K562 (cell line): Measurements from ENCODE around the gene HIVEP3. TPM values are rescaled to one million over a fixed set of nuclear protein-coding genes. Genes with fewer than 3 reads are reported as not detected.
A peak's percentile ranks its signal among the peaks of the same experiment; 100 is the strongest.

Experiments used
- ARID1B ChIP-seq: fragments of 450-650 bp; IDR thresholded peaks from 2 replicates; pipeline ENCODE4 v1.6.1; 2016; ENCODE audit warnings: antibody characterized with exemption, mild to moderate bottlenecking, inconsistent platforms
- ILF3 ChIP-seq: fragments of 450-650 bp; IDR thresholded peaks from 2 replicates; pipeline ENCODE4 v1.6.1; 2018; ENCODE audit warnings: antibody characterized with exemption, mild to moderate bottlenecking, moderate library complexity, borderline replicate concordance
- TCF3 ChIP-seq: sonication (generic); formaldehyde crosslinking; IDR thresholded peaks from 2 replicates; pipeline ENCODE4 v1.4.0; 2020; ENCODE audit warnings: mild to moderate bottlenecking, missing genetic modification reagents
- XRCC5 ChIP-seq: fragments of 200-400 bp; formaldehyde crosslinking; IDR thresholded peaks from 2 replicates; pipeline ENCODE4 v1.6.1; 2017; ENCODE audit warnings: low read depth, mild to moderate bottlenecking, low read length
- ZBTB5 ChIP-seq: fragments of 450-650 bp; IDR thresholded peaks from 2 replicates; pipeline ENCODE4 v1.6.1; 2017; ENCODE audit warnings: antibody characterized with exemption
- ZNF280A ChIP-seq: fragments of 450-650 bp; IDR thresholded peaks from 2 replicates; pipeline ENCODE4 v1.6.1; 2018; ENCODE audit warnings: mild to moderate bottlenecking, low read depth; ENCODE audit not compliant: partially characterized antibody
- ZNF324 ChIP-seq: fragments of 250-450 bp; sonication (Bioruptor Pico); IDR thresholded peaks from 2 replicates; pipeline ENCODE4 v1.4.0; 2020; ENCODE audit warnings: mild to moderate bottlenecking
- ZNF75A ChIP-seq: fragments of 450-650 bp; formaldehyde crosslinking; IDR thresholded peaks from 2 replicates; pipeline ENCODE4 v1.4.0; 2020; ENCODE audit warnings: mild to moderate bottlenecking
- polyA plus RNA-seq, 8 experiments: library from polyadenylated mRNA; depleted of rRNA in 4 of 8; stranded (reverse) in 5 of 8; unstranded in 3 of 8; fragments of >200 nt; fragmentation: Nextera tagmentation in 2 of 8; fragmentation: Illumina TruSeq in 1 of 8; extraction: Ambion mirVana in 2 of 8; extraction: Trizol in 1 of 8; gene quantifications; 2 replicates each; pipeline versions ENCODE4 v1.2.1 to v1.2.3, GENCODE V29; 2011 to 2014; ENCODE audit warnings: inconsistent platforms in 1 of 8, missing spikeins in 1 of 8
- total RNA-seq, 7 experiments: library from RNA; depleted of rRNA in 6 of 7; stranded (reverse); fragments of >200 nt in 6 of 7; fragmentation: Illumina TruSeq in 2 of 7; extraction: Trizol in 2 of 7; gene quantifications; 2 replicates each; pipeline versions ENCODE4 v1.2.1 to v1.2.3, GENCODE V29; 2011 to 2021; ENCODE audit warnings: low replicate concordance in 1 of 7

HIVEP3 gene
- total and polyA plus RNA-seq, 9 of the 15 experiments (the other 6 are each of a cell fraction or from before 2014, with no cell fraction given) = 0.09 to 0.58 (median 0.34) TPM; not detected in 1

GRCh38 chr1:41870076-41870562, 48.6 kb downstream of the HIVEP3 start (continued):
- TF ChIP-seq ZNF324 (no peak), ILF3 (no peak), ARID1B (peak; percentile 91), ZBTB5 (no peak), TCF3 (CRISPR knock-in tag) (peak; percentile 53), ZNF280A (no peak), ZNF75A (no peak), XRCC5 (no peak)
- TF ChIP-seq, all 486 proteins: peak for 48
